Measurements from ENCODE around the gene NPPA.
A peak's percentile ranks its signal among the peaks of the same experiment; 100 is the strongest.

The NPPA gene

GRCh38 chr1:11797525-11798216, 49.9 kb downstream of the NPPA start:
- H3K4me3 Mint-ChIP-seq = no peak overlapping the region
- H3K36me3 Mint-ChIP-seq = peaks cover 53% of the 10 kb centered on the region
- peaks cover 5% of the 10 kb centered on the region for H3K4me1 Mint-ChIP-seq
- ATAC-seq (no peak), DNase-seq (ENCODE audit: low spot score in 2 of 2) (no peak)
- no peak overlapping the region for H3K27ac Mint-ChIP-seq
- no peaks in the 10 kb centered on the region for H3K9me3 Mint-ChIP-seq

- DNase-seq (ENCODE audit: low spot score in 2 of 2) = no peak
- Mint-ChIP-seq H3K4me3 (no peak overlapping the region), H3K27ac (peak overlapping the region; percentile 81), H3K4me1 (peaks cover 7% of the 10 kb centered on the region), H3K9me3 (no peaks in the 10 kb centered on the region), H3K36me3 (peaks cover 53% of the 10 kb centered on the region)
- ATAC-seq = no peak
These were observed 51.4 kb downstream of the NPPA start for GRCh38 chr1:11796036-11796828.

All from stimulated activated effector memory CD8-positive, alpha-beta T cell treated with anti-CD3 and anti-CD28 coated beads, Interleukin-12 subunit alpha, Interleukin-12 subunit beta, amount 100 ng/mL, for 72 hours (primary cell).